ENCODE measurements around the gene ATXN1.

ATXN1 gene

DNA sequence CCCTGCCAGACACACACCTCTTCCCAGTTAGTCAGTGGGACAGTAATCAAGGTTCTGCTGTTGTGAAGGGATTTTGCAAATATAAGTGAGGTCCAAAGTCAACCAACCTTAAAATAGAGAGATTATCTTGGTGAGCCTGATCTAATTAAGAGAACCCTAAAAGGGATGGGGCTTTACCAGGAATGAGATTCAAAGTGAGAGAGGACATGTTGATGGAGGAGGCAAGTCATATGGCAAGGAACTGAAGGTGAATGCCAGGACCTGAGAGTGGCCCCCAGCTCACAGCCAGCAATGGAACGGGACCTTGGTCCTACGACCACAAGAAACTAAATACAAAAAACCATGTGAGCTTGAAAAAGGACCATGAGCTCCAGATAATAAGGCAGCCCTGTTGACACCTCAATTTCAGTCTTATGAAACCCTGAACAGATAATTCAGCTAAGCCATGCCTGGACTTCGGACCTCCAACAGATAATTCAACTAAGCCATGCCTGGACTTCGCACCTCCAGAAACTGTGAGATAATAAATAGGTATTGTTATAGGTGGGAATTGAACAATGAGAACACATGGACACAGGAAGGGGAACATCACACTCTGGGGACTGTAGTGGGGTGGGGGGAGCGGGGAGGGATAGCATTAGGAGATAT, 269.5 kb downstream of the ATXN1 start:
- no peak for DNase-seq

DNA sequence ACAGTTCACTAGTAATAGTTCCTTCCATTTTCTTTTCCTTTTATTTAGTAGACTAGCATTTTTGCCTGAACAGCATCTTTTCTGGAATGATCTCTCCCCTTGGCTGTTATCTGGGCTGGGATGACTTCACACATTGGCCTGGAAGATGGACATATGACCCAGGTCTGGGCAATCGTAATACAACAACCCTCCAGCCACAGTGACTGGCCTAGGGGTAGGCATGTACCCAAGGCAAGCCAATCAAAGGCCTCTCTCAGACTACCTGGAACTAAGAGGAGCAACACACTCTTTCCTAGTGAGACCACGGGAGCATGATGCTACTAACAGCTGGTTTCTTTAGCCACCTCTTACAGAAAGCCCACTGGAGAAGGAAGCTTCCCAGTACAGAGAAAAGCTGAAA, 270.6 kb downstream of the ATXN1 start:
- no peak for DNase-seq

DNA sequence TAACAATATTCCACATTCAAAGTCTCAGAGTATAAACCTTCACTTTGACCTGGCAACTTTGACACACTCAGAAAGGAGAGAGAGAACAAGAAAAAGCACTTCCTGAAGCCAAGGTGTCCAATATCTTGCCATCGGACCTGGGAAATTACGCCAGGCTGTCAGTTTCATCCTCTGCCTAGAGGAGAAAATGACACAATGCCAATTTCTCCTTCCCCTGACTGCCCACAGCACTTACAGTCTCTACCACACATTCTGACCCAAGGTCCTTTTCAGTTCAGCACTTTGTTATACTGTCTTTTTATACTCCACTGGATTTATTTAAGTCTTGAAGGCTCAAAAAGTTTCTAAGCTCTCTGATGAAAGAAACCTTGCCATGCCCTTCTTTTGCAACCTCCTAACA, 272.4 kb downstream of the ATXN1 start:
- no peak for DNase-seq

GRCh38 chr6:16487996-16488674, 273.1 kb downstream of the ATXN1 start:
- no peak for DNase-seq

DNA sequence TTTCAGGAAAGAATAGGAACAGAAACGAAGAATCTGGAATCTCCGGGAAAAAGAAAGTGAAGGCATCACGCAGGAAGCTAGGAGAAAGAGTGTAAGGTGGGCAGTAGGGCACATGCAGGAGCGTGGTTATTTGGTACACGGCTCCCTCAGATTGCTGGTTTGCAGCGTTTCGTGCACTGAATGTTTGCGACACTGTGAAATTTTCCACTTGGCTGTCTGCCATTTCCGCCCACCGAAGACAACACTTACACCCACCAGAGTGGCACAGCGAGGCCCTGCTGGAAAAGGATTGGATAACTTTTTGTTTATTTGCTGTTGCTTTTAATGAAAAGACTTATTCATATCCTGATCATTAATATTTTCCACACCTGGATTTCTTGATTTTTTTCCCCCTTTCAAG, 274.6 kb downstream of the ATXN1 start:
- peak in 1 of 3 donors; percentile 31 for DNase-seq

GRCh38 chr6:16483315-16483875, 277.9 kb downstream of the ATXN1 start:
- DNase-seq: no peak

DNA sequence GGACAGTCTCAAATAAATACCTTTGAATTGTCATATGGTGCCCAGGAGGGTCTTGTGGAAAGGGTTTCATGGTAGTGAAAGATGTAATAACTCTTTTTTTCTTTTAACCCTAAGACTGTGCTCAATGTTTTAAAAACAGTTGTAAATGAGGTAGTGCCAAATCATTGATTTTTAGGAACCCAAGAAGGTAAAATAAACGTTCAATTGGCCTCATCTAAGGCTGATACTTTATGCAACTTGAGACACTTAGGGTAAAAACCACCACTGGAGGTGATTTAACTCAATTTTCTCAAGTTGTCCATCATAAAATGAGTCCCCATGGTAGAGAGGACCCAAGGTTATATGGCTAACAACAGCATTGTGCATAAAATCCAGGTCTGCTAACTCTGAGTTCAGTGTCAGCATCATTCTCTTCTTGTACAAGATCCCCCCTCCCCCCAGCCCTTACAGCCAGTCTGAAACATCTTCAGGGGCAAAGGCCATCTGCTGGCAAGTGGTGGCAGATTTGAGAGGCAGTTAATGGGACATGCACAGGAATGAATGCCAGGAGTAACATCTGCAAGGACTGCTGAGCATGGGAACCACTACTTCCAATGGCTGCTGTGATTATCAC, 278.5 kb downstream of the ATXN1 start:
- DNase-seq: no peak

- DNase-seq: no peak
These were observed 279.4 kb downstream of the ATXN1 start for GRCh38 chr6:16481697-16482399.

- no peak for DNase-seq
These were observed 280.3 kb downstream of the ATXN1 start for GRCh38 chr6:16480763-16481560.

- no peak for DNase-seq
These were observed 283.7 kb downstream of the ATXN1 start for GRCh38 chr6:16477367-16478149.

DNA sequence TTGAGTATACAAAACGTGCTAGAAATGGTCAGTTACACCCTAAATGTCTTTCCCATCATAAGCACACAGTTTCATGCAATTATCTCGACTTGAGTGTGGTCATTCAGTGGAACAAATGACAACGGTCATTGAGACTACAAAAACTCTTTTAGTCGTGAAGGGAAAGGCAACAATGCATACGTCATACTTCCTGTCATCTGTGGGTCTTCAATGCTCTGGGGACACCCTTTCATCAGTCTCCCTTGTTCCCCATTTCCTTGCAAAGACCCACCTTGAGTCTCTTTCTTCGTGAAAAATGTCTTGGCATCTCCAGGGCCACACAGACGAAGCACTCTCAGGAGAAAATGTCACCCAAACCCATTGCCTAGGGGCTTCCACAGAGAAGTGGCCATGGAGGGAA, 284.4 kb downstream of the ATXN1 start:
- DNase-seq: no peak

DNA sequence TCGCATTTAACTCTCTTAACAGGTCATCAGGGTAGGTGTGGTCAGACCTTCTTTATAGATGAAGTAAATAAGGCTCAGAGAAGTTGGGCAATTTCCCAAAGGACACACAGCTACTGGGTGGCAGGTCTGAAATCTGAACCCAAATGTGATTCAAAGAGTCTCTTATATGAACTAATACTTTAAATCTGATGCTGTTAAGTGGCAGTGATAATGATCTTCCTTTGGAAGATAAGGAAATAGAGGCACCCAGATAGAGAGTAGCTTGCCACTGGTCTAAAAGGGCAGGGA, 285.8 kb downstream of the ATXN1 start:
- no peak for DNase-seq

- DNase-seq: peak; percentile 31 to 72 (median 56)
These were observed 286.3 kb downstream of the ATXN1 start for GRCh38 chr6:16474772-16475493.

DNA sequence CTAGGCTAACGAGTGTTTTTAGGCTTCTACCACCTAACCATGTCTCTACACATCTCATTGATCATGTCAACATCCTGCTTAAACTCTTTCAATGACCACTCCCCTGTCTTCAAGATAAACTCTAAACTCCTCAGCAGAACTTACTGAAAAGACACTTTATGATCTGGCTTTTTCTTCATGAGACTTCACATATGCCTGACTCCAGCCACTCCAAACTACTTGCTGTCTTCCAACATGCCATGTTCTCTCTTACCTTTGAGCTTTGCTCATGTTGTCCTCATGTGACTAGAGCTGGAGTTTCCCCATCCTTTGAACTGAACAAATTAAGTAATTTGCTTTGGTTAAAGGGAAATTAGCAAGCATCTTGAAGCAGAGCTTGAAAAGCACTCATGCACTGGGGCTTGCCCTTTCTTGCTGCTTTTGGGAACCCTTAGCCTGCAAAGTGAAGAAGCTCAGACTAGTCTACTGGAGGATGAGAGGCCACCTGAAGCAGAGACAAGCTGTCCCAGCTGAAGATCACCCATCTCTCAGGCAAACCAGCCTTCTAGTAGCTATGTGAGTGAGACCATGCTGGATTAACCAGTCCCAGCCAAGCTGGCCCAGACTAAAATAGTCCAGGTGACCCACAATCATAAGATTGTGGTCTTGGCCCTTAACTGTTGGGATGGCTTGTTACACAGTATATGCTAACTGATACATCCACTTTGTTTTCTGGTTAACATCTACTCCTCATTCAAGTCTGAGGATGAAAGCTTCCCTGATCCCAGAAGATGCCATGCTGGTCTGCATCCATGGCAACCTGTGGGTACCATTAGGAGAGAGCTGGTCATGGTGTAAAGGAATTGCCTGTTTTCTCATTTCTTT, 287.1 kb downstream of the ATXN1 start:
- DNase-seq: peak; percentile 32 to 46 (median 35)

GRCh38 chr6:16473184-16473907, 287.9 kb downstream of the ATXN1 start:
- DNase-seq: no peak

- DNase-seq: peak in 1 of 3 donors; percentile 13
These were observed 288.8 kb downstream of the ATXN1 start for GRCh38 chr6:16472349-16473069.

DNA sequence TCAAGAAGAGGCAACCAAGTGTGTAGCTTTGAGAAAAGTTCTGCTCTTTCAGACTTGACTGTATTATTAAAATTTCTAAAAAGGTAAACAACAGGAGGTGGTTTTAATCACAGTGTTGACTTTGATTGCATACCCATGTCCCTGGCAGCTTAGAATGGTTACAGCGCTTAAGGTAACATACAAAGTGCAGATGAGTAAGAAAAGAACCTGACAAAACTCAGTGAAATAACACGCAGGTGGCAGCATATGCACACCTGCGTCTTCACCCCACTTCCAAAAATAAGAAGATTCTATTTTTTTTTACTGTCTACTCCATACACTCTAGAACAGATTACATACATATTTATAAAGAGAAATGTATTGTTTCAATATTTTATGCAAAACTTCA, 289.4 kb downstream of the ATXN1 start:
- DNase-seq: no peak

- no peak for DNase-seq
These were observed 289.9 kb downstream of the ATXN1 start for GRCh38 chr6:16471222-16471909.

Data from suppressor macrophage treated with lipopolysaccharide for 1 hour (primary cell).